Stomach (tissue), 4 donors: ENCODE data around the gene IQCE.

ENCODE experiments used
- CTCF ChIP-seq, 7 experiments: fragments of 450-650 bp in 4 of 7; fragments of 200-600 bp in 3 of 7; sonication (generic) in 3 of 7; IDR thresholded peaks; one replicate each; pipeline ENCODE4 v1.5.1; 2016 to 2019; ENCODE audit warnings: antibody characterized with exemption in 7 of 7, control low read depth in 2 of 7, mild to moderate bottlenecking in 1 of 7
- POLR2A ChIP-seq, 4 donors: fragments of 450-650 bp; IDR thresholded peaks; one replicate each; pipeline ENCODE4 v1.6.1; 2016; ENCODE audit warnings: antibody characterized with exemption in 4 of 4, control low read depth in 2 of 4, mild to moderate bottlenecking in 1 of 4, moderate library complexity in 1 of 4

GRCh38 chr7:2526659-2527504 lies 31.9 kb upstream of the IQCE start:
- TF ChIP-seq CTCF (IDR thresholded peaks at IDR 0.05): no peak
- TF ChIP-seq POLR2A (IDR thresholded peaks at IDR 0.05): no peak
